Tibial nerve (tissue), 4 donors: ENCODE measurements around the gene CDH13.

Experiments
- EP300 ChIP-seq, 2 donors: sonication (generic); formaldehyde crosslinking; IDR thresholded peaks; one replicate each; pipeline ENCODE4 v1.6.1; 2017; ENCODE audit warnings: antibody characterized with exemption in 2 of 2, mild to moderate bottlenecking in 1 of 2
- POLR2A ChIP-seq, 2 donors: fragments of 450-650 bp; IDR thresholded peaks; one replicate each; pipeline ENCODE4 v1.6.1; 2017; ENCODE audit warnings: antibody characterized with exemption in 2 of 2, mild to moderate bottlenecking in 2 of 2, moderate library complexity in 2 of 2
- TF ChIP-seq, protein P1 (sequence below), 5 experiments: fragments of 200-600 bp in 3 of 5; fragments of 450-650 bp in 2 of 5; sonication (generic) in 3 of 5; IDR thresholded peaks; one replicate each; pipeline ENCODE4 v1.5.1; 2016 to 2019; ENCODE audit warnings: antibody characterized with exemption in 5 of 5, mild to moderate bottlenecking in 3 of 5, moderate library complexity in 2 of 5

DNA sequence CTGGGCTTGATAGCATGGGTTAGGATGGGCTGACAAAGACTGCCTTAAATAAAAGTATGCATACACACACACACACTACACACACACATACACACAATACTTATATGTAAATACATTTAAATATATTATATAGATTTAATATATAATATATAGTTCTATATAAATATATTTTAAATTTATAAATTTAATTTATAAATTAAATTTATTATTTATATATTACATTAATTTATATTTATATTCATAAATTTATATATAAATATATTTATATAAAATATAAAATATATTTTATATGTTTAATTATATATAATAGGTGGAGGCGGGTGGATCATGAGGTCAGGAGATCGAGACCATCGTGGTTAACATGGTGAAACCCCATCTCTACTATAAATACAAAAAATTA lies 83.2 kb downstream of the CDH13 start:
- TF ChIP-seq, protein P1, sequence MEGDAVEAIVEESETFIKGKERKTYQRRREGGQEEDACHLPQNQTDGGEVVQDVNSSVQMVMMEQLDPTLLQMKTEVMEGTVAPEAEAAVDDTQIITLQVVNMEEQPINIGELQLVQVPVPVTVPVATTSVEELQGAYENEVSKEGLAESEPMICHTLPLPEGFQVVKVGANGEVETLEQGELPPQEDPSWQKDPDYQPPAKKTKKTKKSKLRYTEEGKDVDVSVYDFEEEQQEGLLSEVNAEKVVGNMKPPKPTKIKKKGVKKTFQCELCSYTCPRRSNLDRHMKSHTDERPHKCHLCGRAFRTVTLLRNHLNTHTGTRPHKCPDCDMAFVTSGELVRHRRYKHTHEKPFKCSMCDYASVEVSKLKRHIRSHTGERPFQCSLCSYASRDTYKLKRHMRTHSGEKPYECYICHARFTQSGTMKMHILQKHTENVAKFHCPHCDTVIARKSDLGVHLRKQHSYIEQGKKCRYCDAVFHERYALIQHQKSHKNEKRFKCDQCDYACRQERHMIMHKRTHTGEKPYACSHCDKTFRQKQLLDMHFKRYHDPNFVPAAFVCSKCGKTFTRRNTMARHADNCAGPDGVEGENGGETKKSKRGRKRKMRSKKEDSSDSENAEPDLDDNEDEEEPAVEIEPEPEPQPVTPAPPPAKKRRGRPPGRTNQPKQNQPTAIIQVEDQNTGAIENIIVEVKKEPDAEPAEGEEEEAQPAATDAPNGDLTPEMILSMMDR (IDR thresholded peaks at IDR 0.05): no peak
- TF ChIP-seq EP300 (IDR thresholded peaks at IDR 0.05) (no peak), POLR2A (IDR thresholded peaks at IDR 0.05) (no peak)
